Progenitor cell of endocrine pancreas (in vitro differentiated cells): ENCODE measurements around the gene LMTK2. TPM values are rescaled to one million over a fixed set of nuclear protein-coding genes. Genes with fewer than 3 reads are reported as not detected.
A peak's percentile ranks its signal among the peaks of the same experiment; 100 is the strongest.

Source experiments
- DNase-seq: peaks from one replicate; pipeline ENCODE4 v3.0.0; 2021; ENCODE audit warnings: low spot score; ENCODE audit not compliant: unreplicated experiment
- H3K27ac Mint-ChIP-seq: 2 replicates; pipeline ENCODE4 v1.8.0; 2021; ENCODE audit warnings: mild to moderate bottlenecking, moderate library complexity, mixed read lengths
- H3K27me3 Mint-ChIP-seq: 2 replicates; pipeline ENCODE4 v1.8.0; 2021; ENCODE audit warnings: mixed read lengths
- H3K36me3 Mint-ChIP-seq: 2 replicates; pipeline ENCODE4 v1.8.0; 2022; ENCODE audit warnings: mixed read lengths; ENCODE audit not compliant: insufficient read depth
- H3K4me1 Mint-ChIP-seq: 2 replicates; pipeline ENCODE4 v1.8.0; 2021; ENCODE audit warnings: low read depth, mixed read lengths
- H3K4me3 Mint-ChIP-seq: 2 replicates; pipeline ENCODE4 v1.8.0; 2021; ENCODE audit warnings: low read depth, mild to moderate bottlenecking, moderate library complexity, mixed read lengths
- H3K9me3 Mint-ChIP-seq: 2 replicates; pipeline ENCODE4 v1.8.0; 2021; ENCODE audit warnings: low read depth, mixed read lengths
- CTCF ChIP-seq: fragments of 200-600 bp; sonication (generic); IDR thresholded peaks from one replicate; pipeline ENCODE4 v1.5.0; 2021; ENCODE audit warnings: antibody characterized with exemption, mild to moderate bottlenecking; ENCODE audit not compliant: unreplicated experiment
- total RNA-seq: library from RNA; stranded (reverse); gene quantifications from 2 replicates; pipeline ENCODE4 v1.2.1, GENCODE V29; 2021

Gene LMTK2
- total RNA-seq, 1 donor from 2014 or later, result 32.3 TPM

GRCh38 chr7:98163269-98163668, 56.6 kb downstream of the LMTK2 start:
- H3K27me3 Mint-ChIP-seq, result no peaks in the 10 kb centered on the region
- no peak for TF ChIP-seq CTCF
- H3K27ac Mint-ChIP-seq, result no peak overlapping the region
- H3K4me1 Mint-ChIP-seq, result no peaks in the 10 kb centered on the region
- DNase-seq, result no peak
- no peaks in the 10 kb centered on the region for H3K9me3 Mint-ChIP-seq
- H3K4me3 Mint-ChIP-seq, result no peak overlapping the region
- peaks cover 9% of the 10 kb centered on the region for H3K36me3 Mint-ChIP-seq

- DNase-seq, result no peak
- Mint-ChIP-seq H3K27me3 (no peaks in the 10 kb centered on the region), H3K4me3 (no peak overlapping the region), H3K9me3 (no peaks in the 10 kb centered on the region), H3K36me3 (peaks cover 7% of the 10 kb centered on the region), H3K27ac (no peak overlapping the region), H3K4me1 (peaks cover 2% of the 10 kb centered on the region)
- no peak for TF ChIP-seq CTCF
These were observed 57.2 kb downstream of the LMTK2 start for GRCh38 chr7:98163704-98164494.

GRCh38 chr7:98165827-98166667, 59.4 kb downstream of the LMTK2 start:
- no peak overlapping the region for H3K27ac Mint-ChIP-seq
- DNase-seq, result peak; percentile 40
- H3K9me3 Mint-ChIP-seq, result no peaks in the 10 kb centered on the region
- H3K36me3 Mint-ChIP-seq, result no peaks in the 10 kb centered on the region
- TF ChIP-seq CTCF, result peak; percentile 76
- H3K27me3 Mint-ChIP-seq, result no peaks in the 10 kb centered on the region
- H3K4me1 Mint-ChIP-seq, result peaks cover 2% of the 10 kb centered on the region
- no peak overlapping the region for H3K4me3 Mint-ChIP-seq

GRCh38 chr7:98166668-98166970, 60.0 kb downstream of the LMTK2 start:
- H3K4me3 Mint-ChIP-seq, result no peak overlapping the region
- no peak for TF ChIP-seq CTCF
- H3K4me1 Mint-ChIP-seq, result peaks cover 2% of the 10 kb centered on the region
- H3K9me3 Mint-ChIP-seq, result no peaks in the 10 kb centered on the region
- H3K27ac Mint-ChIP-seq, result no peak overlapping the region
- no peaks in the 10 kb centered on the region for H3K27me3 Mint-ChIP-seq
- peaks cover 3% of the 10 kb centered on the region for H3K36me3 Mint-ChIP-seq
- DNase-seq, result no peak

GRCh38 chr7:98167653-98168052, 61.0 kb downstream of the LMTK2 start:
- DNase-seq, result no peak
- Mint-ChIP-seq H3K27ac (peak overlapping the region; percentile 19), H3K27me3 (no peaks in the 10 kb centered on the region), H3K4me1 (peaks cover 9% of the 10 kb centered on the region), H3K36me3 (peaks cover 4% of the 10 kb centered on the region), H3K4me3 (no peak overlapping the region), H3K9me3 (no peaks in the 10 kb centered on the region)
- no peak for TF ChIP-seq CTCF
